K562 (cell line): ENCODE results near the gene CLEC3B. TPM values are rescaled to one million over a fixed set of nuclear protein-coding genes. Genes with fewer than 3 reads are reported as not detected.

ENCODE experiments used
- ATAC-seq: fragments of 200-7000 bp; cut with Tn5 transposase; 3 replicates; pipeline ENCODE4 v1.9.1; 2020; ENCODE audit warnings: moderate library complexity
- BruUV-seq: library from RNA; stranded (reverse); fragments of 400-500 nt; replicated peaks from 2 replicates; lab custom pipeline; 2021; lab: Mats Ljungman, UMichigan
- CTCF ChIA-PET: fragments of 300-600 bp; formaldehyde crosslinking; extraction: SDS; loops from one replicate; lab custom pipeline; 2021; ENCODE audit warnings: low intra/inter-chr PET ratio; lab: Yijun Ruan, JAX
- POLR2A ChIA-PET: fragments of 300-600, 350-650 bp; sonication (Branson Sonifier 250); formaldehyde crosslinking; extraction: SDS; loops from one replicate; lab custom pipeline; 2021; ENCODE audit warnings: antibody characterized with exemption, inconsistent platforms; lab: Yijun Ruan, JAX
- DNase-seq, 4 experiments: peaks; one replicate each; pipeline versions ENCODE4 v3.0.0 to v3.0.0-alpha.2; 2011 to 2018; ENCODE audit warnings: low spot score in 3 of 4, mixed read lengths in 3 of 4; ENCODE audit errors: extremely low read depth in 1 of 4
- FAIRE-seq: peaks from 2 replicates; lab custom pipeline; 2011; peaks lifted over from hg19 to GRCh38; lab: Jason Lieb, UNC
- H2AFZ ChIP-seq: 2 replicates; pipeline ENCODE4 v1.6.0; 2011; ENCODE audit warnings: low read depth, low read length, control low read depth, inconsistent platforms
- H3K27ac ChIP-seq: fragments of 200-600 bp; 3 replicates; pipeline ENCODE4 v1.8.0; 2011; ENCODE audit warnings: low read depth, mild to moderate bottlenecking, control low read depth, inconsistent platforms, low read length, moderate library complexity, mixed read lengths; ENCODE audit errors: extremely low read depth
- H3K27me3 ChIP-seq, 2 experiments: fragments of 300-600 bp in 1 of 2; 2 replicates in 1 of 2; 3 replicates in 1 of 2; pipeline versions ENCODE4 v1.6.0 to v1.8.0; 2011; ENCODE audit warnings: inconsistent platforms in 2 of 2, low read length in 2 of 2, mild to moderate bottlenecking in 1 of 2, mixed read lengths in 1 of 2, moderate library complexity in 1 of 2; ENCODE audit not compliant: control insufficient read depth in 2 of 2, insufficient read depth in 2 of 2
- H3K36me3 ChIP-seq: fragments of 300-600 bp; 3 replicates; pipeline ENCODE4 v1.8.0; 2011; ENCODE audit warnings: mild to moderate bottlenecking, low read length, inconsistent platforms; ENCODE audit not compliant: control insufficient read depth, insufficient read depth
- H3K4me1 ChIP-seq, 2 experiments: fragments of 200-600 bp in 1 of 2; replicated peaks in 1 of 2; 2 replicates in 1 of 2; 3 replicates in 1 of 2; pipeline versions ENCODE4 v1.5.1 to v1.8.0; 2011; ENCODE audit warnings: inconsistent platforms in 2 of 2, low read length in 2 of 2, mild to moderate bottlenecking in 1 of 2, mixed read lengths in 1 of 2, moderate library complexity in 1 of 2; ENCODE audit not compliant: control insufficient read depth in 2 of 2, insufficient read depth in 2 of 2
- H3K4me2 ChIP-seq: 2 replicates; pipeline ENCODE4 v1.6.1; 2011; ENCODE audit warnings: low read length, control low read depth, inconsistent platforms, mixed read lengths; ENCODE audit not compliant: insufficient read depth
- H3K4me3 ChIP-seq: fragments of 200-600 bp; sonication (generic), shearing (Covaris generic); 2 replicates; pipeline ENCODE4 v1.5.1; 2016; ENCODE audit warnings: control low read depth, inconsistent platforms
- H3K79me2 ChIP-seq: fragments of 200-600 bp; 3 replicates; pipeline ENCODE4 v1.8.0; 2011; ENCODE audit warnings: low read length, inconsistent platforms; ENCODE audit not compliant: control insufficient read depth, insufficient read depth
- H3K9ac ChIP-seq, 2 experiments: 2 replicates each; pipeline versions ENCODE4 v1.6.0 to v1.6.1; 2011; ENCODE audit warnings: low read depth in 2 of 2, low read length in 2 of 2, control low read depth in 1 of 2, inconsistent platforms in 1 of 2, mild to moderate bottlenecking in 1 of 2, mixed read lengths in 1 of 2; ENCODE audit not compliant: insufficient read depth in 1 of 2
- H3K9me1 ChIP-seq: one replicate; pipeline ENCODE4 v1.6.0; 2011; ENCODE audit warnings: inconsistent platforms, mild to moderate bottlenecking, low read length, moderate library complexity; ENCODE audit not compliant: control insufficient read depth, insufficient read depth
- H3K9me3 ChIP-seq: replicated peaks from 2 replicates; pipeline ENCODE4 v1.5.1; 2011; ENCODE audit warnings: low read depth, low read length, inconsistent platforms; ENCODE audit not compliant: control insufficient read depth, insufficient read depth
- H4K20me1 ChIP-seq: replicated peaks from 2 replicates; pipeline ENCODE4 v1.6.1; 2011; ENCODE audit warnings: low read length, inconsistent platforms, mixed read lengths; ENCODE audit not compliant: control insufficient read depth, insufficient read depth
- FOXJ3 ChIP-seq: sonication (generic); formaldehyde crosslinking; IDR thresholded peaks from 2 replicates; pipeline ENCODE4 v1.4.0; 2020; ENCODE audit warnings: mild to moderate bottlenecking, missing genetic modification reagents
- KDM2B ChIP-seq: fragments of 250-450 bp; sonication (Bioruptor Pico); IDR thresholded peaks from 2 replicates; pipeline ENCODE4 v1.8.0; 2021; ENCODE audit warnings: mild to moderate bottlenecking, moderate library complexity
- MCM2 ChIP-seq: fragments of 450-650 bp; IDR thresholded peaks from 2 replicates; pipeline ENCODE4 v1.6.1; 2017; ENCODE audit warnings: low read depth, mild to moderate bottlenecking
- SETDB1 ChIP-seq: IDR thresholded peaks from one replicate; pipeline ENCODE4 v1.6.1; 2012; ENCODE audit warnings: low read length, control low read depth, inconsistent platforms
- SRSF3 ChIP-seq: fragments of 200-400 bp; formaldehyde crosslinking; IDR thresholded peaks from 2 replicates; pipeline ENCODE4 v1.6.1; 2016; ENCODE audit warnings: mild to moderate bottlenecking, low read length, moderate library complexity; ENCODE audit not compliant: insufficient read depth
- ZNF77 ChIP-seq: fragments of 250-450 bp; sonication (Bioruptor Pico); IDR thresholded peaks from 2 replicates; pipeline ENCODE4 v1.5.0; 2020
- WGBS: fragments of 100-300 bp; shearing (Covaris generic); methylation state at CpG from one replicate; pipeline ENCODE4 v1.1.6; 2016; ENCODE audit warnings: low coverage, mixed read lengths; ENCODE audit not compliant: insufficient coverage; ENCODE audit errors: missing lambda C conversion rate; 5-methylcytosine and 5-hydroxymethylcytosine counted together
- in situ Hi-C: fragments of 300-500 bp; cut with MboI; formaldehyde crosslinking; loops from 4 replicates; pipeline ENCODE4 v1.15.0; 2018; ENCODE audit warnings: inconsistent platforms, mixed read lengths
- intact Hi-C: fragments of 100-400 bp; cut with micrococcal nuclease; formaldehyde crosslinking; loops from 2 replicates; pipeline ENCODE4 v1.14.2; 2022
- polyA plus RNA-seq, 8 experiments: library from polyadenylated mRNA; depleted of rRNA in 4 of 8; stranded (reverse) in 5 of 8; unstranded in 3 of 8; fragments of >200 nt; fragmentation: Nextera tagmentation in 2 of 8; fragmentation: Illumina TruSeq in 1 of 8; extraction: Ambion mirVana in 2 of 8; extraction: Trizol in 1 of 8; gene quantifications; 2 replicates each; pipeline versions ENCODE4 v1.2.1 to v1.2.3, GENCODE V29; 2011 to 2014; ENCODE audit warnings: inconsistent platforms in 1 of 8, missing spikeins in 1 of 8
- total RNA-seq, 7 experiments: library from RNA; depleted of rRNA in 6 of 7; stranded (reverse); fragments of >200 nt in 6 of 7; fragmentation: Illumina TruSeq in 2 of 7; extraction: Trizol in 2 of 7; gene quantifications; 2 replicates each; pipeline versions ENCODE4 v1.2.1 to v1.2.3, GENCODE V29; 2011 to 2021; ENCODE audit warnings: low replicate concordance in 1 of 7
- TF ChIP-seq, protein P1 (sequence below): fragments of 200-800 bp; sonication (Bioruptor generic); IDR thresholded peaks from 2 replicates; pipeline ENCODE4 v1.6.1; 2017; ENCODE audit warnings: missing genetic modification characterization, missing compliant biosample characterization
- TF ChIP-seq, protein P2 (sequence below), 2 experiments: fragments of 450-650 bp in 1 of 2; sonication (generic) in 1 of 2; formaldehyde crosslinking in 1 of 2; IDR thresholded peaks in 1 of 2; conservative IDR thresholded peaks in 1 of 2; 2 replicates each; pipeline versions ENCODE4 v1.6.1 to v1.8.1; 2016 to 2023; ENCODE audit warnings: mild to moderate bottlenecking in 2 of 2, moderate library complexity in 2 of 2, inconsistent platforms in 1 of 2, missing genetic modification reagents in 1 of 2
- TF ChIP-seq, protein P3 (sequence below): sonication (generic); formaldehyde crosslinking; IDR thresholded peaks from 2 replicates; pipeline ENCODE4 v1.4.0; 2020; ENCODE audit warnings: mild to moderate bottlenecking, missing genetic modification reagents
- TF ChIP-seq, protein P4 (sequence below), 3 experiments: fragments of 200-800 bp in 1 of 3; fragments of 250-450 bp in 1 of 3; fragments of 450-650 bp in 1 of 3; sonication (Bioruptor Pico) in 1 of 3; sonication (Bioruptor generic) in 1 of 3; formaldehyde crosslinking in 1 of 3; IDR thresholded peaks; 2 replicates each; pipeline versions ENCODE4 v1.6.1 to v1.8.0; 2016 to 2022; ENCODE audit warnings: mild to moderate bottlenecking in 2 of 3, missing genetic modification characterization in 2 of 3, missing compliant biosample characterization in 1 of 3, moderate library complexity in 1 of 3
- TF ChIP-seq, protein P5 (sequence below): fragments of 450-650 bp; formaldehyde crosslinking; IDR thresholded peaks from 2 replicates; pipeline ENCODE4 v1.4.0; 2020; ENCODE audit warnings: mild to moderate bottlenecking, mixed read lengths

The CLEC3B gene
- total and polyA plus RNA-seq, 9 of the 15 experiments (the other 6 are each of a cell fraction or from before 2014, with no cell fraction given), result not detected

DNA sequence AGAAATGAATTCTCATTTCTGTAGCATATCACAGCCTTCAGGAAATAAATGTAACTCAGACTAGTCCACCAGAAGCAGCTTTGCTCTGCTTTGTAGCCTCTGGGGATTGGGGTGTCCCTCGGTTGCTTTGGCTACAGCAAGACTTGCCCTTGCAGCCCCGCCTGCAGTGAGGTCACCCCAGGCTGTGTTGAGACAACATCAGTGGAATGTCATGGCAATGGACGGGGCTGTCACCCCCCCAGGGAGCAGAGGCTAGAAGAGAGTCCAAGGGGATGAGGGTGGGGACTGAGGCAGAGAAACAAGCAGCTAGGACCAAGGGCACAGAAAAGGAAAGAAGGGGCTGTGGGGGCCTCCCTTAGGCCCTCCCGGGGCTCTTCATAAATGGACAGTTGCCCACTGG is 854 bp downstream of the CLEC3B start:
- Histone ChIP-seq H3K27ac (no peak overlapping the region), H3K9ac (no peak overlapping the region), H4K20me1 (0 out of 2 replicates have a peak, but pooled peaks cover 5% of the 10 kb centered on the region), H3K36me3 (no peaks in the 10 kb centered on the region), H3K27me3 (peaks cover 6 to 31% of the 10 kb centered on the region in 2 experiments; a peak in 3 of 5 replicates), H3K9me3 (no peaks in the 10 kb centered on the region), H3K79me2 (no peaks in the 10 kb centered on the region), H3K4me2 (no peak overlapping the region), H2AFZ (no peak overlapping the region), H3K4me3 (no peak overlapping the region), H3K9me1 (no peaks in the 10 kb centered on the region), H3K4me1 (peaks cover 4% of the 10 kb centered on the region in 2 experiments; a peak in 3 of 5 replicates)
- ATAC-seq (peak; percentile 39; the same call in 1 of the 3 replicates), FAIRE-seq (no peak), DNase-seq (peak in 2 of 4 experiments; percentile 49 to 53)
- ChIA-PET POLR2A (interaction anchor here (2.0 kb wide), 1 partner anchor 9 kb away, joined by 7 read pairs; no protein-coding TSS in a partner anchor), CTCF (no interaction called here)
- BruUV-seq, result no TSS peak
- in situ Hi-C loops, result loop anchor here (25.0 kb wide), 1 partner anchor 1385 kb away; the partner anchor contains the start of genes CCR5AS and CCRL2
- intact Hi-C loops, result no loop called here
- WGBS, result 0% methylated on average over 4 of the region's 4 CpGs
- TF ChIP-seq, protein P1, sequence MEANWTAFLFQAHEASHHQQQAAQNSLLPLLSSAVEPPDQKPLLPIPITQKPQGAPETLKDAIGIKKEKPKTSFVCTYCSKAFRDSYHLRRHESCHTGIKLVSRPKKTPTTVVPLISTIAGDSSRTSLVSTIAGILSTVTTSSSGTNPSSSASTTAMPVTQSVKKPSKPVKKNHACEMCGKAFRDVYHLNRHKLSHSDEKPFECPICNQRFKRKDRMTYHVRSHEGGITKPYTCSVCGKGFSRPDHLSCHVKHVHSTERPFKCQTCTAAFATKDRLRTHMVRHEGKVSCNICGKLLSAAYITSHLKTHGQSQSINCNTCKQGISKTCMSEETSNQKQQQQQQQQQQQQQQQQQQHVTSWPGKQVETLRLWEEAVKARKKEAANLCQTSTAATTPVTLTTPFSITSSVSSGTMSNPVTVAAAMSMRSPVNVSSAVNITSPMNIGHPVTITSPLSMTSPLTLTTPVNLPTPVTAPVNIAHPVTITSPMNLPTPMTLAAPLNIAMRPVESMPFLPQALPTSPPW (CRISPR knock-in tag), result peak; percentile 29; the same call in 1 of the 2 replicates
- TF ChIP-seq FOXJ3 (peak; percentile 88), KDM2B (CRISPR knock-in tag) (no peak), SRSF3 (no peak), SETDB1 (no peak), MCM2 (no peak), ZNF77 (CRISPR knock-in tag) (no peak)
- TF ChIP-seq, protein P2, sequence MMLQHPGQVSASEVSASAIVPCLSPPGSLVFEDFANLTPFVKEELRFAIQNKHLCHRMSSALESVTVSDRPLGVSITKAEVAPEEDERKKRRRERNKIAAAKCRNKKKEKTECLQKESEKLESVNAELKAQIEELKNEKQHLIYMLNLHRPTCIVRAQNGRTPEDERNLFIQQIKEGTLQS (IDR thresholded peaks at IDR 0.05), result peak; percentile 44; the same call in 1 of the 2 replicates
- TF ChIP-seq, protein P2 (CRISPR knock-in tag; conservative IDR thresholded peaks at IDR 0.05), result no peak
- TF ChIP-seq, protein P3, sequence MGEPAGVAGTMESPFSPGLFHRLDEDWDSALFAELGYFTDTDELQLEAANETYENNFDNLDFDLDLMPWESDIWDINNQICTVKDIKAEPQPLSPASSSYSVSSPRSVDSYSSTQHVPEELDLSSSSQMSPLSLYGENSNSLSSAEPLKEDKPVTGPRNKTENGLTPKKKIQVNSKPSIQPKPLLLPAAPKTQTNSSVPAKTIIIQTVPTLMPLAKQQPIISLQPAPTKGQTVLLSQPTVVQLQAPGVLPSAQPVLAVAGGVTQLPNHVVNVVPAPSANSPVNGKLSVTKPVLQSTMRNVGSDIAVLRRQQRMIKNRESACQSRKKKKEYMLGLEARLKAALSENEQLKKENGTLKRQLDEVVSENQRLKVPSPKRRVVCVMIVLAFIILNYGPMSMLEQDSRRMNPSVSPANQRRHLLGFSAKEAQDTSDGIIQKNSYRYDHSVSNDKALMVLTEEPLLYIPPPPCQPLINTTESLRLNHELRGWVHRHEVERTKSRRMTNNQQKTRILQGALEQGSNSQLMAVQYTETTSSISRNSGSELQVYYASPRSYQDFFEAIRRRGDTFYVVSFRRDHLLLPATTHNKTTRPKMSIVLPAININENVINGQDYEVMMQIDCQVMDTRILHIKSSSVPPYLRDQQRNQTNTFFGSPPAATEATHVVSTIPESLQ (CRISPR knock-in tag), result no peak
- TF ChIP-seq, protein P4, sequence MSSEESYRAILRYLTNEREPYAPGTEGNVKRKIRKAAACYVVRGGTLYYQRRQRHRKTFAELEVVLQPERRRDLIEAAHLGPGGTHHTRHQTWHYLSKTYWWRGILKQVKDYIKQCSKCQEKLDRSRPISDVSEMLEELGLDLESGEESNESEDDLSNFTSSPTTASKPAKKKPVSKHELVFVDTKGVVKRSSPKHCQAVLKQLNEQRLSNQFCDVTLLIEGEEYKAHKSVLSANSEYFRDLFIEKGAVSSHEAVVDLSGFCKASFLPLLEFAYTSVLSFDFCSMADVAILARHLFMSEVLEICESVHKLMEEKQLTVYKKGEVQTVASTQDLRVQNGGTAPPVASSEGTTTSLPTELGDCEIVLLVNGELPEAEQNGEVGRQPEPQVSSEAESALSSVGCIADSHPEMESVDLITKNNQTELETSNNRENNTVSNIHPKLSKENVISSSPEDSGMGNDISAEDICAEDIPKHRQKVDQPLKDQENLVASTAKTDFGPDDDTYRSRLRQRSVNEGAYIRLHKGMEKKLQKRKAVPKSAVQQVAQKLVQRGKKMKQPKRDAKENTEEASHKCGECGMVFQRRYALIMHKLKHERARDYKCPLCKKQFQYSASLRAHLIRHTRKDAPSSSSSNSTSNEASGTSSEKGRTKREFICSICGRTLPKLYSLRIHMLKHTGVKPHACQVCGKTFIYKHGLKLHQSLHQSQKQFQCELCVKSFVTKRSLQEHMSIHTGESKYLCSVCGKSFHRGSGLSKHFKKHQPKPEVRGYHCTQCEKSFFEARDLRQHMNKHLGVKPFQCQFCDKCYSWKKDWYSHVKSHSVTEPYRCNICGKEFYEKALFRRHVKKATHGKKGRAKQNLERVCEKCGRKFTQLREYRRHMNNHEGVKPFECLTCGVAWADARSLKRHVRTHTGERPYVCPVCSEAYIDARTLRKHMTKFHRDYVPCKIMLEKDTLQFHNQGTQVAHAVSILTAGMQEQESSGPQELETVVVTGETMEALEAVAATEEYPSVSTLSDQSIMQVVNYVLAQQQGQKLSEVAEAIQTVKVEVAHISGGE (CRISPR knock-in tag; IDR thresholded peaks at IDR 0.05), result no peak
- TF ChIP-seq, protein P5, sequence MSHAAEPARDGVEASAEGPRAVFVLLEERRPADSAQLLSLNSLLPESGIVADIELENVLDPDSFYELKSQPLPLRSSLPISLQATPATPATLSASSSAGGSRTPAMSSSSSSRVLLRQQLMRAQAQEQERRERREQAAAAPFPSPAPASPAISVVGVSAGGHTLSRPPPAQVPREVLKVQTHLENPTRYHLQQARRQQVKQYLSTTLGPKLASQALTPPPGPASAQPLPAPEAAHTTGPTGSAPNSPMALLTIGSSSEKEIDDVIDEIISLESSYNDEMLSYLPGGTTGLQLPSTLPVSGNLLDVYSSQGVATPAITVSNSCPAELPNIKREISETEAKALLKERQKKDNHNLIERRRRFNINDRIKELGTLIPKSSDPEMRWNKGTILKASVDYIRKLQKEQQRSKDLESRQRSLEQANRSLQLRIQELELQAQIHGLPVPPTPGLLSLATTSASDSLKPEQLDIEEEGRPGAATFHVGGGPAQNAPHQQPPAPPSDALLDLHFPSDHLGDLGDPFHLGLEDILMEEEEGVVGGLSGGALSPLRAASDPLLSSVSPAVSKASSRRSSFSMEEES (CRISPR knock-in tag), result no peak
